Panc1 (cell line): ENCODE measurements around the gene USP10. TPM values are rescaled to one million over a fixed set of nuclear protein-coding genes. Genes with fewer than 3 reads are reported as not detected.

ENCODE experiments used
- ATAC-seq: fragments of 200-7000 bp; cut with Tn5 transposase; 2 replicates; pipeline ENCODE4 v1.9.1; 2020; ENCODE audit warnings: mild to moderate bottlenecking, moderate library complexity
- BruUV-seq: library from RNA; stranded (reverse); fragments of 400-500 nt; replicated peaks from 2 replicates; lab custom pipeline; 2021; lab: Mats Ljungman, UMichigan
- CTCF ChIA-PET: fragments of 300-600 bp; sonication (Branson Sonifier 250); formaldehyde crosslinking; loops from one replicate; lab custom pipeline; 2022; ENCODE audit warnings: antibody characterized with exemption; lab: Charles Lee
- POLR2A ChIA-PET: fragments of 300-600 bp; sonication (Branson Sonifier 250); formaldehyde crosslinking; loops from one replicate; lab custom pipeline; 2022; ENCODE audit warnings: antibody characterized with exemption; lab: Charles Lee
- DNase-seq: peaks from one replicate; pipeline ENCODE4 v3.0.0-alpha.2; 2010; ENCODE audit warnings: low read depth, low spot score
- H3K27ac ChIP-seq: 2 replicates; pipeline ENCODE4 v1.5.1; 2011; ENCODE audit warnings: mild to moderate bottlenecking, low read length, inconsistent platforms
- H3K27me3 ChIP-seq: fragments of 200-500 bp; sonication (Bioruptor generic); 2 replicates; pipeline ENCODE4 v1.6.0; 2014; ENCODE audit warnings: low read length, inconsistent platforms; ENCODE audit not compliant: control insufficient read depth, insufficient read depth
- H3K36me3 ChIP-seq: fragments of 200-500 bp; sonication (Bioruptor generic); 2 replicates; pipeline ENCODE4 v1.5.1; 2014; ENCODE audit warnings: inconsistent platforms, mild to moderate bottlenecking, low read length, moderate library complexity; ENCODE audit not compliant: control insufficient read depth, insufficient read depth
- H3K4me1 ChIP-seq: 2 replicates; pipeline ENCODE4 v1.5.1; 2011; ENCODE audit warnings: inconsistent platforms, mild to moderate bottlenecking, low read length, moderate library complexity; ENCODE audit not compliant: control insufficient read depth, insufficient read depth
- H3K4me3 ChIP-seq, 2 experiments: 2 replicates each; pipeline ENCODE4 v1.5.1; 2011 to 2012; ENCODE audit warnings: low read depth in 2 of 2, low read length in 2 of 2, mild to moderate bottlenecking in 2 of 2, inconsistent platforms in 1 of 2, moderate library complexity in 1 of 2
- H3K9me3 ChIP-seq: fragments of 200-500 bp; sonication (Bioruptor generic); 2 replicates; pipeline ENCODE4 v1.5.1; 2014; ENCODE audit warnings: low read depth, mild to moderate bottlenecking, inconsistent platforms, low read length, moderate library complexity; ENCODE audit not compliant: control insufficient read depth, insufficient read depth
- CTCF ChIP-seq: fragments of 450-650 bp; IDR thresholded peaks from 2 replicates; pipeline ENCODE4 v1.5.1; 2017; ENCODE audit warnings: mild to moderate bottlenecking
- POLR2AphosphoS5 ChIP-seq: IDR thresholded peaks from 2 replicates; pipeline ENCODE4 v1.6.1; 2012; ENCODE audit warnings: mild to moderate bottlenecking, low read depth, low read length, moderate library complexity
- SIN3A ChIP-seq: IDR thresholded peaks from 2 replicates; pipeline ENCODE4 v1.6.1; 2012; ENCODE audit warnings: low read depth, mild to moderate bottlenecking, low read length, moderate library complexity, borderline replicate concordance; ENCODE audit not compliant: insufficient read depth
- TCF7L2 ChIP-seq: IDR thresholded peaks from 2 replicates; pipeline ENCODE4 v1.6.1; 2011; ENCODE audit warnings: mild to moderate bottlenecking, low read depth, low read length, inconsistent platforms
- in situ Hi-C: cut with HindIII; loops from 2 replicates; pipeline ENCODE4 v1.10.0; 2016; ENCODE audit warnings: low sequenced_read_pairs, low pct_unique_long_range_greater_than_20kb
- intact Hi-C: fragments of 100-400 bp; cut with micrococcal nuclease; formaldehyde crosslinking; loops from one replicate; pipeline ENCODE4 v1.10.0; 2022; ENCODE audit not compliant: unreplicated experiment
- total RNA-seq: library from RNA; stranded (reverse); gene quantifications from one replicate; pipeline ENCODE4 v1.2.1, GENCODE V29; 2021; ENCODE audit not compliant: unreplicated experiment
- TF ChIP-seq, protein P1 (sequence below), 2 experiments: IDR thresholded peaks; 2 replicates each; pipeline ENCODE4 v1.6.1; 2011 to 2012; ENCODE audit warnings: low read depth in 2 of 2, control low read depth in 1 of 2, low read length in 1 of 2, mild to moderate bottlenecking in 1 of 2, moderate library complexity in 1 of 2; ENCODE audit not compliant: insufficient read depth in 1 of 2

USP10 gene
- total RNA-seq, 1 experiment from 2014 or later, result 77.4 TPM

GRCh38 chr16:84652566-84652965 is 47.2 kb upstream of the USP10 start:
- ChIA-PET CTCF (no interaction called here), POLR2A (no interaction called here)
- intact Hi-C loops (no loop called here), in situ Hi-C loops (no loop called here)
- BruUV-seq, result no TSS peak
- no peak for ATAC-seq
- peaks cover 6% of the 10 kb centered on the region for H3K4me1 ChIP-seq
- H3K27me3 ChIP-seq, result no peaks in the 10 kb centered on the region
- H3K4me3 ChIP-seq, result no peak overlapping the region
- no peak overlapping the region for H3K27ac ChIP-seq
- H3K9me3 ChIP-seq, result no peaks in the 10 kb centered on the region
- H3K36me3 ChIP-seq, result no peaks in the 10 kb centered on the region; the same call in 1 of the 2 replicates
- TF ChIP-seq CTCF (no peak), TCF7L2 (no peak), POLR2AphosphoS5 (no peak), SIN3A (no peak)
- TF ChIP-seq, protein P1, sequence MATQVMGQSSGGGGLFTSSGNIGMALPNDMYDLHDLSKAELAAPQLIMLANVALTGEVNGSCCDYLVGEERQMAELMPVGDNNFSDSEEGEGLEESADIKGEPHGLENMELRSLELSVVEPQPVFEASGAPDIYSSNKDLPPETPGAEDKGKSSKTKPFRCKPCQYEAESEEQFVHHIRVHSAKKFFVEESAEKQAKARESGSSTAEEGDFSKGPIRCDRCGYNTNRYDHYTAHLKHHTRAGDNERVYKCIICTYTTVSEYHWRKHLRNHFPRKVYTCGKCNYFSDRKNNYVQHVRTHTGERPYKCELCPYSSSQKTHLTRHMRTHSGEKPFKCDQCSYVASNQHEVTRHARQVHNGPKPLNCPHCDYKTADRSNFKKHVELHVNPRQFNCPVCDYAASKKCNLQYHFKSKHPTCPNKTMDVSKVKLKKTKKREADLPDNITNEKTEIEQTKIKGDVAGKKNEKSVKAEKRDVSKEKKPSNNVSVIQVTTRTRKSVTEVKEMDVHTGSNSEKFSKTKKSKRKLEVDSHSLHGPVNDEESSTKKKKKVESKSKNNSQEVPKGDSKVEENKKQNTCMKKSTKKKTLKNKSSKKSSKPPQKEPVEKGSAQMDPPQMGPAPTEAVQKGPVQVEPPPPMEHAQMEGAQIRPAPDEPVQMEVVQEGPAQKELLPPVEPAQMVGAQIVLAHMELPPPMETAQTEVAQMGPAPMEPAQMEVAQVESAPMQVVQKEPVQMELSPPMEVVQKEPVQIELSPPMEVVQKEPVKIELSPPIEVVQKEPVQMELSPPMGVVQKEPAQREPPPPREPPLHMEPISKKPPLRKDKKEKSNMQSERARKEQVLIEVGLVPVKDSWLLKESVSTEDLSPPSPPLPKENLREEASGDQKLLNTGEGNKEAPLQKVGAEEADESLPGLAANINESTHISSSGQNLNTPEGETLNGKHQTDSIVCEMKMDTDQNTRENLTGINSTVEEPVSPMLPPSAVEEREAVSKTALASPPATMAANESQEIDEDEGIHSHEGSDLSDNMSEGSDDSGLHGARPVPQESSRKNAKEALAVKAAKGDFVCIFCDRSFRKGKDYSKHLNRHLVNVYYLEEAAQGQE (IDR thresholded peaks at IDR 0.05; ENCODE audit: insufficient read depth in 1 of 2, low read depth in 2 of 2, low read length in 1 of 2), result no peak
- no peak for DNase-seq

DNA sequence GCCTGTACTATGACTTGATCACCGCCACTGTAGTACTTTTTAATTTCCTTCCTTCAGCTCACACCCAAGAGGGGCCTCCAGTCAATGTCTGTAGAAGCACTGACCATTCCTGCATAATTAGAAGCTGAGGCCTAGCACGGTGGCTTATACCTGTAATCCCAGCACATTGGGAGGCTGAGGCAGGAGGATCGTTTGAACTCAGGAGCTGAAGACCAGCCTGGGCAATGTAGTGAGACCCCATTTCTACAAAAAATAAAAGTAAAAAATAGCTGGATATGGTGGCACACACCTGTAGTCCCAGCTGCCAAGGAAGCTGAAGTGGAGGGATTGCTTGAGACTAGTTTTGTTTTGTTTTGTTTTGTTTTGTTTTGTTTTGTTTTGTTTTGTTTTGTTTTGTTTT is 45.6 kb upstream of the USP10 start:
- ChIA-PET POLR2A (interaction anchor here (0.7 kb wide), 1 partner anchor 695 kb away, joined by 7 read pairs; no protein-coding TSS in a partner anchor), CTCF (no interaction called here)

DNA sequence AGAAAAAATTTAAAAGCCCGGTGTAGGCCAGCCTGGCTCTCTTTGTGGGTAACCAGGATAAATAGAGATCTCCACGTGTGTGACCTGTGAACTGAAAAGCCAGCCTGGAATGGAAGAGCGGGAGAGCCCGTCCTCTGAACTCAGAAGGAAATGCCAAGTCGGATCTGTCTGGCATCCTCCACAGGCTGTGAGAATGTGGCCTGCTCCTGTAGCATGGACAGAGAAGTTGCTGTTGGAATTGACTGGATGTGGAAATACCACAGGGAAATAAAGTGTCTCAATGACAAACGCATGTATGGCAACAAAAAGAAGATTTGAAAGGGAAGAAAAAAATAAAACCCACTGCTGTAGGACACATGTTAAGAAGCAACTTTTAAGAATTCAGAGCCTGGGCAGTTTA is 44.8 kb upstream of the USP10 start:
- H3K4me1 ChIP-seq, result peaks cover 3% of the 10 kb centered on the region; the same call in 1 of the 2 replicates
- intact Hi-C loops (no loop called here), in situ Hi-C loops (no loop called here)
- no peaks in the 10 kb centered on the region for H3K36me3 ChIP-seq
- BruUV-seq, result no TSS peak
- DNase-seq, result no peak
- TF ChIP-seq CTCF (no peak), SIN3A (no peak), TCF7L2 (no peak), POLR2AphosphoS5 (no peak)
- TF ChIP-seq, protein P1 (IDR thresholded peaks at IDR 0.05; ENCODE audit: insufficient read depth in 1 of 2, low read depth in 2 of 2, low read length in 1 of 2), result no peak
- no peaks in the 10 kb centered on the region for H3K27me3 ChIP-seq
- no peak overlapping the region for H3K27ac ChIP-seq
- ChIA-PET CTCF (no interaction called here), POLR2A (no interaction called here)
- H3K4me3 ChIP-seq, result no peak overlapping the region
- ATAC-seq, result no peak
- no peaks in the 10 kb centered on the region for H3K9me3 ChIP-seq

More for the DNA sequence above, 45.6 kb upstream of the USP10 start:
- Histone ChIP-seq H3K4me1 (peaks cover 4% of the 10 kb centered on the region; the same call in 1 of the 2 replicates), H3K4me3 (no peak overlapping the region), H3K9me3 (no peaks in the 10 kb centered on the region), H3K36me3 (no peaks in the 10 kb centered on the region), H3K27ac (no peak overlapping the region), H3K27me3 (no peaks in the 10 kb centered on the region)
- no peak for DNase-seq
- no peak for ATAC-seq
- no peak for TF ChIP-seq SIN3A
- no TSS peak for BruUV-seq
- intact Hi-C loops (no loop called here), in situ Hi-C loops (no loop called here)
